ENCODE results near the gene CNIH1. TPM values are rescaled to one million over a fixed set of nuclear protein-coding genes. Genes with fewer than 3 reads are reported as not detected.
"Not testable (repeated sequence)": the region's sequence is repeated elsewhere in the genome, so short reads cannot be mapped to it uniquely, and the experiment has no call there.

CNIH1 gene
- total RNA-seq, 4 donors from 2014 or later = 101 to 233 (median 212) TPM

DNA sequence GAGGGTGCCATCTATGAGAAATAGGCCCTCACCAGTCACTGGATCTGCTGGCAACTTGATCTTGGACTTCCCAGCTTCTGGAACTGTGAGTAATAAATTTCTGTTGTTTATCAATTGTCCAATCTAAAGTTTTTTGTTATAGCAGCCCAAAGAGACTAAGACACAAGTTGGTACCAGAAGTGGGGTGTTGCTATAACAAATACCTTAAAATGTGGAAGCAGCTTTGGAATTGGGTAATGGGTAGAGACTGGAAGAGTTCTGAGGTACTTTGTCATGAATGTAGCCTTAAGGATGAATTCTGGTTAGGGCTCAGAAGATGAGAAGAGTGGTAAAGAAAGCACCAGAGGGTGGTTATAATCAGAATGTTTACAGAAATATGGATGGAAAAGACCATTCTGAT is 26.1 kb upstream of the CNIH1 start:
- TF ChIP-seq, protein P1, sequence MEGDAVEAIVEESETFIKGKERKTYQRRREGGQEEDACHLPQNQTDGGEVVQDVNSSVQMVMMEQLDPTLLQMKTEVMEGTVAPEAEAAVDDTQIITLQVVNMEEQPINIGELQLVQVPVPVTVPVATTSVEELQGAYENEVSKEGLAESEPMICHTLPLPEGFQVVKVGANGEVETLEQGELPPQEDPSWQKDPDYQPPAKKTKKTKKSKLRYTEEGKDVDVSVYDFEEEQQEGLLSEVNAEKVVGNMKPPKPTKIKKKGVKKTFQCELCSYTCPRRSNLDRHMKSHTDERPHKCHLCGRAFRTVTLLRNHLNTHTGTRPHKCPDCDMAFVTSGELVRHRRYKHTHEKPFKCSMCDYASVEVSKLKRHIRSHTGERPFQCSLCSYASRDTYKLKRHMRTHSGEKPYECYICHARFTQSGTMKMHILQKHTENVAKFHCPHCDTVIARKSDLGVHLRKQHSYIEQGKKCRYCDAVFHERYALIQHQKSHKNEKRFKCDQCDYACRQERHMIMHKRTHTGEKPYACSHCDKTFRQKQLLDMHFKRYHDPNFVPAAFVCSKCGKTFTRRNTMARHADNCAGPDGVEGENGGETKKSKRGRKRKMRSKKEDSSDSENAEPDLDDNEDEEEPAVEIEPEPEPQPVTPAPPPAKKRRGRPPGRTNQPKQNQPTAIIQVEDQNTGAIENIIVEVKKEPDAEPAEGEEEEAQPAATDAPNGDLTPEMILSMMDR (IDR thresholded peaks at IDR 0.05) = no peak
- no peak for DNase-seq (ENCODE audit: low spot score)
- no peak for ATAC-seq (ENCODE audit: low FRiP score)

DNA sequence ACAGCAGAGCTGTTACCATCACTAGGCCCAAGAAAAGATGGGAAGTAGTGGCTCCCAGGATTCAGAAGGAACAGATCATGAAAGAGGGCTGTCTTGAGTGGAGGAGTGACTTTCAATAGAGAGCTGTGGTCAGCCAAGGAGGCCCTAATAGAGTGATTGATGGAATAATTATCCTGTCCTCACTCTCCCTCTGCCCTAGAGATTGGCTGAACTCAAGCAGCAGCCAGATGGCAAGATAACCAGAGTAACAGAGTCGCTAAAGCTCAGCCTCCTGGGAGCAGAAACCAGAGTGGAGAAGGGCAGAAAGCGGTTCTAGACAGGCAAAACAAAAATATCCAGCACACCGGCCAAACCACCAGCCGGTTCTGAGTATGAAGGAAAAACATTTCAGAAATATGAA is 24.5 kb upstream of the CNIH1 start:
- no peak for ATAC-seq (ENCODE audit: low FRiP score)
- TF ChIP-seq, protein P1 (IDR thresholded peaks at IDR 0.05) = no peak
- DNase-seq (ENCODE audit: low spot score) = no peak

DNA sequence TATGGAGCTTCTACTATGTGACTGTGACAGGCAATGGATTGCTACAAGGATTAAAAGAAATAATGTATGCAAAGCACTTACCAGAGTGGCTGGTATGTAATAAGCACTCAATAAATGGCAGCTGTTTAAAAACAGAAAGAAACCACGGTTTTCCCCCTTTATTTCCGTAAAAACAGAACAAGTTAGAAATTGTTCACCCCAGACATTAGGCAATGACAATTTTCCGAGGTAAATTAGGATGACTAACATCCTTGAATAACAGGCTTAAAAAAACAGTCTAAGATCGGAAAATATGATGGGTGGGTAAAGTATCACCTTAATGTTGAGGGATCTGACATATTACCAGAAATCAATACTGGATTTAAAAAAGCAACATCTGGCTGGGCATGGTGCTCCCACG is 20.9 kb upstream of the CNIH1 start:
- ATAC-seq (ENCODE audit: low FRiP score) (no peak), DNase-seq (ENCODE audit: low spot score) (no peak)
- TF ChIP-seq, protein P1 (IDR thresholded peaks at IDR 0.05) = no peak

DNA sequence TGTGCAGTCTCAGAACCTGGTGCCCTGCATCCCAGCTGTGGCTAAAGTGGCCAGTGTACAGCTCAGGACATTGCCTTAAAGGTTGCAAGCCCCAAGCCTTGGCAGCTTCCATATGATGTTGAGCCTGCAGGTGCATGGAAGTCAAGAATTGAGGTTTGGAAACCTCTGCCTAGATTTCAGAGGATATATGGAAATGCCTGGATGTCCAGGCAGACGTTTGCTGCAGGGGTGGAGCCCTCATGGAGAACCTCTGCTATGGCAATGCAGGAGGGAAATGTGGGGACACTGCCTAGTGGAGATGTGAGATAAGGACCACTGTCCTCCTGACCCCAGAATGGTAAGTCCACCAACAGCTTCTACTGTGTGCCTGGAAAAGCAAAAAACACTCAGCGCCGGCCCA is 17.9 kb upstream of the CNIH1 start:
- TF ChIP-seq, protein P1 (IDR thresholded peaks at IDR 0.05) = no peak
- no peak for ATAC-seq (ENCODE audit: low FRiP score)
- DNase-seq (ENCODE audit: low spot score) = no peak

DNA sequence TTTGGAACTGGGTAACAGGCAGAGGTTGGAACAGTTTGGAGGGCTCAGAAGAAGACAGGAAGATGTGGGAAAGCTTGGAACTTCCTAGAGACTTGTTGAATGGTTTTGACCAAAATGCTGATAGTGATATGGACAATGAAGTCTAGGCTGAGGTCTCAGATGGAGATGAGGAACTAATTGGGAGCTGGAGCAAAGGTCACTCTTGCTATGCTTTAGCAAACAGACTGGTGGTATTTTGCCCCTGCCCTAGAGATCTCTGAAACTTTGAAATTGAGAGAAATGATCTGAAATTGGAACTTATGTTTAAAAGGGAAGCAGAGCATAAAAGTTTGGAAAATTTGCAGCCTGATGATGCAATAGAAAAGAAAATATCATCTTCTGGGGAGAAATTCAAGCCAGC is 17.4 kb upstream of the CNIH1 start:
- not testable (repeated sequence) for DNase-seq (ENCODE audit: low spot score); ATAC-seq (ENCODE audit: low FRiP score)

DNA sequence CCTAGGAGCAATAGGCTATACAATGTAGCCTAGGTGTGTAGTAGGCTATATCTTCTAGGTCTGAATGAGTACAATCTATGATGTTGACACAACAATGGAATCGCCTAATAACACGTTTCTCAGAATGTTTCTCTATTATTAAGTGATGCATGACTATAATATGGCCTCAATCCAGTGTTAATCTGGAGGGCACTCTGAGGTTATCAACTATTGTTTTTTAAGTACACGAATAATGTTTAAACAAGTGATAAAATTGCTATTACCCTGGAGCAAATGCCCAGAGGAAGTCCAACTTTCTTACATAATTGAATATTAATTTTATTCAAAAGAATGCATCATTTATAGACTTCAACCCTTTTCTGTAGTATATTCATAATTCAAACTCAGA is 16.4 kb upstream of the CNIH1 start:
- ATAC-seq (ENCODE audit: low FRiP score) = no peak
- TF ChIP-seq, protein P1 (IDR thresholded peaks at IDR 0.05) = no peak

DNA sequence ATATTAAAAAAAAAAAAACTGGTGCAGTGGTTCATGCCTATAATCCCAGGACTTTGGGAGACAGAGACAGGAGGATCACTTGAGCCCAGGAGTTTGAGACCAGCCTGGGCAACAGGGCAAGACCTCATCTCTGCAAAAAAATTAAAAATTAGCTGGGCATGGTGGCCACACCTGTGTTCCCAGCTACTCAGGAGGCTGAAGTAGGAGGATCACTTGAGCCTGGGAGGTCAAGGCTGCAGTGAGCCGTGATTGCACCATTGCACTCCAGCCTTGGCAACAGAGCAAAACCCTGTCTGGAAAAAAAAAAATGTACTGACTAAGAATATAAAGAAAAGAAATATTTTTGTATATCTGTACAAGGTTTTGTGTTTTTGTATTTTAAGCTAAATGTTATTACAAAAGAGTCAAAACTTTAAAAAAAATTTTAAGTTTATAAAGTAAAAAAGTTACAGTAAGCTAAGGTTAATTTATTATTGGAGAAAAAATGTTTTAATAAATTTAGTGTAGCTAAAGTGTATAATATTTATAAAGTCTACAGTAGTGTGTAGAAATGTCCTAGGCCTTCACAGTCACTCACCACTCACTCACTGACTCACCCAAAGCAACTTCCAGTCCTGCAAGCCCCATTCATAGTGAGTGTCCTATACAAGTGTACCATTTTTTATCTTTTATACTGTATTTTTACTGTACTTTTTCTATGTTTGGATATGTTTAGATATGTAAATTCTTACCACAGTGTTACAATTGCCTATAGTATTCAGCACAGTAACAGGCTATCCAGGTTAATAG is 15.8 kb upstream of the CNIH1 start:
- not testable (repeated sequence) for DNase-seq (ENCODE audit: low spot score); ATAC-seq (ENCODE audit: low FRiP score)

More for the DNA sequence above, 16.4 kb upstream of the CNIH1 start:
- DNase-seq (ENCODE audit: low spot score) = no peak

DNA sequence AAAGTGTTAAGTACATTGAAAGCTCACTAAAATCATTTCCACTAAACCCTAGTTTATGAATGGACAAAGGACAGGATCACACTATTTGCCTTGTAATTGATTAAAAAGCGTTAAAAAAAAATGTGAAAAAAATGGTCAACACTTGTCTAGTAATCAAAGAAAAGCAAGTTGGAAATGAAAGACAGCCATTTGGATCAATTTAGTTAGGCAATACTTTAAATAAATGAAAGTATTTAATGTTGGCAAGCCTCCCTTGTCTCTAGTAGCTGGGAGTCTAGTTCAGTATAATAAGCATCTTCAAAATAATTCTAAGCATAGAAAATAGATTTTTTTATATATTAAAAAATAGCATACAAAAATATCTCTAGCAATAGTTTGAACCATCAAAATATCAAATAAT is 14.2 kb upstream of the CNIH1 start:
- DNase-seq (ENCODE audit: low spot score) (no peak), ATAC-seq (ENCODE audit: low FRiP score) (no peak)
- TF ChIP-seq, protein P1 (IDR thresholded peaks at IDR 0.05) = no peak

DNA sequence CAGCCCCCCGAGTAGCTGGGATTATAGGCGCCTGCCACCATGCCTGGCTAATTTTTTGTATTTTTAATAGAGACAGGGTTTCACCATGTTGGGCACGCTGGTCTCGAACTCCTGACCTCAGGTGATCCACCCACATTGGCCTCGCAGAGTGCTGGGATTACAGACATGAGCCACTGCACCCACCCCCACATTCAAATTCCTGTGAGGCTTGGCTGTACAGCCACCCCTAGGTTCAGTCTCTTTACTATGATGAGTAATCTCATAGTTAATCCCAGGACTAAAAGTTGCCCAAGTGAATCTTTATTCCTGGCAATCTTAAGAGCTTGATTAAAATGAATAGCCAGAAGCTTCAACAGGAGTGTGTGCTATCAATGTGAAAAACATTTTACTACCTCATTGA is 12.8 kb upstream of the CNIH1 start:
- ATAC-seq (ENCODE audit: low FRiP score) = peak; percentile 63
- DNase-seq (ENCODE audit: low spot score) = not testable (repeated sequence)

Data from omental fat pad (tissue), 4 donors.